K562 (cell line): ENCODE measurements around the gene S100A8. TPM values are rescaled to one million over a fixed set of nuclear protein-coding genes. Genes with fewer than 3 reads are reported as not detected.

Experiments used
- CAMTA2 ChIP-seq: fragments of 250-450 bp; sonication (Bioruptor Pico); conservative IDR thresholded peaks from 2 replicates; pipeline ENCODE4 v1.5.1; 2022
- CCNT2 ChIP-seq: IDR thresholded peaks from 2 replicates; pipeline ENCODE4 v1.6.1; 2011; ENCODE audit warnings: borderline replicate concordance, low read depth, mild to moderate bottlenecking, moderate library complexity, mixed read lengths, low read length; ENCODE audit not compliant: insufficient read length; ENCODE audit errors: extremely low read depth
- DIDO1 ChIP-seq: fragments of 450-650 bp; IDR thresholded peaks from 2 replicates; pipeline ENCODE4 v1.6.1; 2016; ENCODE audit warnings: low read depth, missing biosample characterization, missing genetic modification characterization
- DLX4 ChIP-seq: fragments of 250-450 bp; sonication (Bioruptor Pico); IDR thresholded peaks from 2 replicates; pipeline ENCODE4 v1.6.1; 2021; ENCODE audit warnings: mild to moderate bottlenecking
- E2F3 ChIP-seq: fragments of 250-450 bp; sonication (Bioruptor Pico); IDR thresholded peaks from 2 replicates; pipeline ENCODE4 v1.4.0; 2020; ENCODE audit warnings: mild to moderate bottlenecking
- EZH2 ChIP-seq: IDR thresholded peaks from 2 replicates; pipeline ENCODE4 v1.6.1; 2012; ENCODE audit warnings: low read depth, mild to moderate bottlenecking, inconsistent platforms, low read length, borderline replicate concordance
- HEY1 ChIP-seq: fragments of 250-450 bp; sonication (Bioruptor Pico); IDR thresholded peaks from 2 replicates; pipeline ENCODE4 v1.5.0; 2020; ENCODE audit warnings: mild to moderate bottlenecking, moderate library complexity, borderline replicate concordance
- JUND ChIP-seq, 2 experiments: IDR thresholded peaks; 2 replicates in 1 of 2; 3 replicates in 1 of 2; pipeline ENCODE4 v1.6.1; 2011; ENCODE audit warnings: borderline replicate concordance in 2 of 2, low read depth in 2 of 2, low read length in 2 of 2, improper control_type of control experiment in 1 of 2, missing biosample characterization in 1 of 2, missing genetic modification characterization in 1 of 2, missing genetic modification reagents in 1 of 2
- LEF1 ChIP-seq: fragments of 450-650 bp; IDR thresholded peaks from 2 replicates; pipeline ENCODE4 v1.6.1; 2016; ENCODE audit warnings: mild to moderate bottlenecking
- NONO ChIP-seq, 2 experiments: fragments of 200-400 bp in 1 of 2; fragments of 450-650 bp in 1 of 2; formaldehyde crosslinking in 1 of 2; IDR thresholded peaks; 2 replicates each; pipeline ENCODE4 v1.6.1; 2017; ENCODE audit warnings: low read depth in 2 of 2, mild to moderate bottlenecking in 2 of 2, moderate library complexity in 2 of 2, low read length in 1 of 2
- POLR3A ChIP-seq: IDR thresholded peaks from 2 replicates; pipeline ENCODE4 v1.6.1; 2011; ENCODE audit warnings: borderline replicate concordance, mild to moderate bottlenecking, moderate library complexity; ENCODE audit not compliant: insufficient read length, insufficient read depth; ENCODE audit errors: extremely low read depth
- RAD51 ChIP-seq: fragments of 450-650 bp; IDR thresholded peaks from 2 replicates; pipeline ENCODE4 v1.7.1; 2016; ENCODE audit warnings: low read depth, mild to moderate bottlenecking, borderline replicate concordance
- SETDB1 ChIP-seq: IDR thresholded peaks from one replicate; pipeline ENCODE4 v1.6.1; 2012; ENCODE audit warnings: low read length, control low read depth, inconsistent platforms
- SRF ChIP-seq, 2 experiments: fragments of 250-450, 450-650 bp in 1 of 2; sonication (Bioruptor Pico) in 1 of 2; sonication (generic) in 1 of 2; formaldehyde crosslinking; IDR thresholded peaks; 2 replicates each; pipeline versions ENCODE4 v1.5.0 to v1.5.1; 2020 to 2022; ENCODE audit warnings: mild to moderate bottlenecking in 1 of 2, missing genetic modification reagents in 1 of 2
- TBL1XR1 ChIP-seq, 2 experiments: IDR thresholded peaks; 2 replicates each; pipeline ENCODE4 v1.6.1; 2012; ENCODE audit warnings: improper control_type of control experiment in 2 of 2, low read length in 2 of 2, mild to moderate bottlenecking in 1 of 2
- TFAM ChIP-seq: fragments of 250-450 bp; sonication (Bioruptor Pico); conservative IDR thresholded peaks from 2 replicates; pipeline ENCODE4 v1.5.0; 2021; ENCODE audit warnings: mild to moderate bottlenecking, moderate library complexity
- ZBTB8A ChIP-seq: fragments of 450-650 bp; IDR thresholded peaks from 2 replicates; pipeline ENCODE4 v1.6.1; 2018; ENCODE audit warnings: mild to moderate bottlenecking, moderate library complexity; ENCODE audit not compliant: partially characterized antibody
- ZBTB9 ChIP-seq: fragments of 450-650 bp; formaldehyde crosslinking; IDR thresholded peaks from 2 replicates; pipeline ENCODE4 v1.4.0; 2020; ENCODE audit warnings: mild to moderate bottlenecking, moderate library complexity
- ZNF12 ChIP-seq: sonication (generic); formaldehyde crosslinking; IDR thresholded peaks from 2 replicates; pipeline ENCODE4 v1.4.0; 2020; ENCODE audit warnings: mild to moderate bottlenecking, missing genetic modification reagents
- ZNF3 ChIP-seq: fragments of 250-450 bp; sonication (Bioruptor Pico); IDR thresholded peaks from 2 replicates; pipeline ENCODE4 v1.5.0; 2021; ENCODE audit warnings: mild to moderate bottlenecking, moderate library complexity
- ZNF311 ChIP-seq: fragments of 250-450 bp; sonication (Bioruptor Pico); IDR thresholded peaks from 2 replicates; pipeline ENCODE4 v1.4.0; 2020; ENCODE audit warnings: mild to moderate bottlenecking, moderate library complexity
- ZNF384 ChIP-seq: IDR thresholded peaks from 2 replicates; pipeline ENCODE4 v1.6.1; 2012; ENCODE audit warnings: low read depth, low read length, improper control_type of control experiment
- ZNF444 ChIP-seq: fragments of 250-450 bp; sonication (Bioruptor Pico); IDR thresholded peaks from 2 replicates; pipeline ENCODE4 v1.4.0; 2020; ENCODE audit warnings: mild to moderate bottlenecking, moderate library complexity
- ZNF551 ChIP-seq: fragments of 250-450 bp; sonication (Bioruptor Pico); IDR thresholded peaks from 2 replicates; pipeline ENCODE4 v1.5.0; 2021; ENCODE audit warnings: mild to moderate bottlenecking, moderate library complexity
- ZNF655 ChIP-seq: fragments of 250-450 bp; sonication (Bioruptor Pico); IDR thresholded peaks from 2 replicates; pipeline ENCODE4 v1.5.0; 2021
- ZNF668 ChIP-seq: fragments of 250-450 bp; sonication (Bioruptor Pico); IDR thresholded peaks from 2 replicates; pipeline ENCODE4 v1.8.0; 2022; ENCODE audit warnings: mild to moderate bottlenecking, inconsistent platforms
- polyA plus RNA-seq, 8 experiments: library from polyadenylated mRNA; depleted of rRNA in 4 of 8; stranded (reverse) in 5 of 8; unstranded in 3 of 8; fragments of >200 nt; fragmentation: Nextera tagmentation in 2 of 8; fragmentation: Illumina TruSeq in 1 of 8; extraction: Ambion mirVana in 2 of 8; extraction: Trizol in 1 of 8; gene quantifications; 2 replicates each; pipeline versions ENCODE4 v1.2.1 to v1.2.3, GENCODE V29; 2011 to 2014; ENCODE audit warnings: inconsistent platforms in 1 of 8, missing spikeins in 1 of 8
- total RNA-seq, 7 experiments: library from RNA; depleted of rRNA in 6 of 7; stranded (reverse); fragments of >200 nt in 6 of 7; fragmentation: Illumina TruSeq in 2 of 7; extraction: Trizol in 2 of 7; gene quantifications; 2 replicates each; pipeline versions ENCODE4 v1.2.1 to v1.2.3, GENCODE V29; 2011 to 2021; ENCODE audit warnings: low replicate concordance in 1 of 7

S100A8 gene
- total and polyA plus RNA-seq, 9 of the 15 experiments (the other 6 are each of a cell fraction or from before 2014, with no cell fraction given): 0.15 to 0.60 TPM; not detected in 7

GRCh38 chr1:153432874-153433681 lies 42.2 kb upstream of the S100A8 start (continued):
- TF ChIP-seq EZH2 (no peak), ZNF551 (CRISPR knock-in tag) (no peak), LEF1 (peak; percentile 48; the same call in 1 of the 2 replicates), SRF (CRISPR knock-in tag; IDR thresholded peaks at IDR 0.05) (peak; percentile 23 to 39; a peak in 1 of 4 replicates), CCNT2 (peak; percentile 85), POLR3A (no peak), NONO (IDR thresholded peaks at IDR 0.05; ENCODE audit: low read depth in 2 of 2, low read length in 1 of 2) (no peak), ZNF668 (CRISPR knock-in tag) (no peak), DLX4 (CRISPR knock-in tag) (no peak), CAMTA2 (CRISPR knock-in tag) (no peak), SETDB1 (no peak), HEY1 (no peak), E2F3 (CRISPR knock-in tag) (no peak), ZNF444 (CRISPR knock-in tag) (no peak), TBL1XR1 (IDR thresholded peaks at IDR 0.05; ENCODE audit: low read length in 2 of 2) (peak in 1 of 2 experiments; percentile 88; a peak in 3 of 4 replicates), JUND (IDR thresholded peaks at IDR 0.05; ENCODE audit: borderline replicate concordance, low read depth, low read length) (peak; percentile 94), JUND (tag; IDR thresholded peaks at IDR 0.05; ENCODE audit: borderline replicate concordance, low read depth, low read length) (peak; percentile 96; the same call in 2 of the 3 replicates), ZNF311 (peak; percentile 69), DIDO1 (tag) (no peak), ZBTB9 (CRISPR knock-in tag) (no peak), ZNF655 (CRISPR knock-in tag) (no peak), ZNF384 (no peak), TFAM (CRISPR knock-in tag) (no peak), ZNF3 (no peak), ZNF12 (CRISPR knock-in tag) (no peak), ZBTB8A (no peak), RAD51 (0 out of 2 replicates have a peak, but pooled peaks have one; percentile 35)
